ENCODE data around the gene KCNG4. TPM values are rescaled to one million over a fixed set of nuclear protein-coding genes. Genes with fewer than 3 reads are reported as not detected.

KCNG4 gene
- total and polyA plus RNA-seq, 2 of the 8 experiments (the other 6 are each of a cell fraction or from before 2014, with no cell fraction given): not detected

GRCh38 chr16:84198401-84198800 lies 41.4 kb downstream of the KCNG4 start:
- Histone ChIP-seq H3K9me3 (ENCODE audit: insufficient read depth in 2 of 2, low read depth in 1 of 2, low read length in 1 of 2) (no peaks in the 10 kb centered on the region), H2BK5ac (ENCODE audit: low read depth, low read length) (no peak overlapping the region), H2AK5ac (ENCODE audit: low read depth, low read length) (no peak overlapping the region), H3K23ac (ENCODE audit: insufficient read length) (no peak overlapping the region), H3K79me2 (ENCODE audit: control insufficient read depth in 1 of 2, insufficient read depth in 2 of 2, low read length in 2 of 2) (no peaks in the 10 kb centered on the region), H2BK15ac (ENCODE audit: low read length) (no peak overlapping the region), H4K20me1 (replicated peaks in 1 of 2; ENCODE audit: control insufficient read depth in 1 of 2, insufficient read depth in 2 of 2, low read length in 2 of 2) (no peaks in the 10 kb centered on the region), H3K23me2 (ENCODE audit: low read depth, low read length) (no peaks in the 10 kb centered on the region), H3K4ac (replicated peaks; ENCODE audit: insufficient read length, low read depth, low read length) (no peak overlapping the region), H4K91ac (replicated peaks; ENCODE audit: insufficient read length, low read length) (no peak overlapping the region), H3K4me2 (ENCODE audit: insufficient read depth in 1 of 2, low read depth in 2 of 2, low read length in 2 of 2) (no peak overlapping the region), H4K8ac (ENCODE audit: extremely low read depth, insufficient read depth, low read length) (no peak overlapping the region), H3K27ac (ENCODE audit: low read depth, low read length) (no peak overlapping the region), H3K18ac (ENCODE audit: extremely low read depth, low read length) (no peak overlapping the region), H3K56ac (replicated peaks; ENCODE audit: insufficient read length, low read depth, low read length) (no peak overlapping the region), H4K5ac (ENCODE audit: insufficient read length, low read depth, low read length) (no peak overlapping the region), H3K4me1 (replicated peaks in 1 of 4; ENCODE audit: control insufficient read depth in 3 of 4, insufficient read depth in 4 of 4, low read length in 3 of 4) (peaks cover 0 to 3% (median under 1%) of the 10 kb centered on the region in 4 experiments; a peak in 2 of 7 replicates), H2BK120ac (replicated peaks; ENCODE audit: low read depth, low read length) (no peak overlapping the region), H3K14ac (ENCODE audit: insufficient read length) (no peak overlapping the region), H3K79me1 (ENCODE audit: low read depth, low read length) (no peaks in the 10 kb centered on the region), H2AFZ (ENCODE audit: low read length) (no peak overlapping the region), H3K9ac (replicated peaks in 1 of 4; ENCODE audit: extremely low read depth in 1 of 4, low read depth in 3 of 4, low read length in 3 of 4) (no peak overlapping the region), H3K4me3 (ENCODE audit: extremely low read depth in 1 of 4, insufficient read depth in 2 of 4, low read depth in 3 of 4, low read length in 4 of 4) (no peak overlapping the region), H3K27me3 (replicated peaks in 1 of 4; ENCODE audit: control insufficient read depth in 3 of 4, extremely low read depth in 1 of 4, insufficient read depth in 3 of 4, low read length in 3 of 4) (no peaks in the 10 kb centered on the region), H2BK20ac (ENCODE audit: low read length) (0 out of 2 replicates have a peak overlapping the region, but pooled peaks have one; percentile 2), H3K36me3 (ENCODE audit: control insufficient read depth in 2 of 4, insufficient read depth in 4 of 4, low read length in 3 of 4) (no peaks in the 10 kb centered on the region), H2BK12ac (ENCODE audit: low read depth, low read length) (no peak overlapping the region)
- WGBS, 2 experiments (ENCODE audit: extremely low coverage in 1 of 2, insufficient coverage in 1 of 2, insufficient read length in 1 of 2, insufficient replicate concordance in 2 of 2, low coverage in 1 of 2, low lambda C conversion rate in 2 of 2, missing lambda C conversion rate in 1 of 2): 88% methylated on average over 10 of the region's 10 CpGs; no CpG with 5 or more reads in 1 of the 2 experiments
- DNase-seq (ENCODE audit: low read depth in 1 of 2, low spot score in 2 of 2) (no peak), FAIRE-seq (no peak)
- CTCF ChIA-PET (ENCODE audit: partially characterized antibody): interaction anchor here (0.6 to 1.2 kb wide), 2 partner anchors 149 to 271 kb away, joined by 3 read pairs; no protein-coding TSS in a partner anchor
- TF ChIP-seq MAFK (IDR thresholded peaks at IDR 0.05; ENCODE audit: low read depth, low read length) (no peak), TAF7 (optimal IDR thresholded peaks at IDR 0.05; ENCODE audit: borderline replicate concordance, low read depth, low read length) (no peak), NANOG (IDR thresholded peaks at IDR 0.05; ENCODE audit: insufficient read depth, low read depth, low read length, poor library complexity, severe bottlenecking) (no peak), HDAC2 (IDR thresholded peaks at IDR 0.05; ENCODE audit: borderline replicate concordance in 1 of 2, low read depth in 2 of 2, low read length in 2 of 2) (no peak), JUN (IDR thresholded peaks at IDR 0.05; ENCODE audit: low read depth, low read length) (no peak), MAX (IDR thresholded peaks at IDR 0.05) (no peak)
- POLR2A ChIA-PET (ENCODE audit: partially characterized antibody): no interaction called here

All from H1 (cell line).